ENCODE results near the gene EPB41L2.

EPB41L2 gene

GRCh38 chr6:130903007-130903406 lies 160.0 kb downstream of the EPB41L2 start:
- H3K27ac ChIP-seq, result no peak overlapping the region
- no peak for TF ChIP-seq CTCF (conservative IDR thresholded peaks at IDR 0.05)

- no peak overlapping the region for H3K27ac ChIP-seq
- no peak for TF ChIP-seq CTCF (conservative IDR thresholded peaks at IDR 0.05)
Observed at GRCh38 chr6:130900913-130901312, 162.1 kb downstream of the EPB41L2 start.

GRCh38 chr6:130896249-130896648 lies 166.8 kb downstream of the EPB41L2 start:
- H3K27ac ChIP-seq, result no peak overlapping the region
- no peak for TF ChIP-seq CTCF (conservative IDR thresholded peaks at IDR 0.05)

GRCh38 chr6:130895516-130895915 lies 167.5 kb downstream of the EPB41L2 start:
- no peak for TF ChIP-seq CTCF (conservative IDR thresholded peaks at IDR 0.05)
- no peak overlapping the region for H3K27ac ChIP-seq

GRCh38 chr6:130893766-130894165 lies 169.3 kb downstream of the EPB41L2 start:
- no peak overlapping the region for H3K27ac ChIP-seq

GRCh38 chr6:130893277-130893676 lies 169.8 kb downstream of the EPB41L2 start:
- TF ChIP-seq CTCF (conservative IDR thresholded peaks at IDR 0.05), result no peak
- no peak overlapping the region for H3K27ac ChIP-seq

More at GRCh38 chr6:130893766-130894165, 169.3 kb downstream of the EPB41L2 start:
- no peak for TF ChIP-seq CTCF (conservative IDR thresholded peaks at IDR 0.05)

GRCh38 chr6:130890521-130890971 lies 172.5 kb downstream of the EPB41L2 start:
- no peak overlapping the region for H3K27ac ChIP-seq
- TF ChIP-seq CTCF (conservative IDR thresholded peaks at IDR 0.05), result no peak

Measured in VCaP (cell line).